GM06990 (cell line): ENCODE results near the gene HOXA5.

Experiments
- DNase-seq: peaks from one replicate; pipeline ENCODE4 v3.0.0-alpha.2; 2011; ENCODE audit not compliant: insufficient read length; ENCODE audit errors: extremely low read depth
- H3K27me3 ChIP-seq: replicated peaks from 2 replicates; pipeline ENCODE4 v1.6.0; 2011; ENCODE audit warnings: low read length; ENCODE audit not compliant: control insufficient read depth, insufficient read depth
- H3K36me3 ChIP-seq: 2 replicates; pipeline ENCODE4 v1.5.1; 2011; ENCODE audit warnings: low read length; ENCODE audit not compliant: control insufficient read depth, insufficient read depth
- H3K4me3 ChIP-seq: replicated peaks from 2 replicates; pipeline ENCODE4 v1.5.1; 2011; ENCODE audit warnings: low read depth, mild to moderate bottlenecking, control low read depth, low read length
- TF ChIP-seq, protein P1 (sequence below): IDR thresholded peaks from 2 replicates; pipeline ENCODE4 v1.5.1; 2011; ENCODE audit warnings: low read length, control low read depth, mild to moderate bottlenecking, inconsistent platforms; ENCODE audit not compliant: insufficient read depth, poor library complexity, severe bottlenecking

The HOXA5 gene

GRCh38 chr7:27141923-27142579 lies 1.4 kb downstream of the HOXA5 start:
- no peaks in the 10 kb centered on the region for H3K27me3 ChIP-seq
- TF ChIP-seq, protein P1, sequence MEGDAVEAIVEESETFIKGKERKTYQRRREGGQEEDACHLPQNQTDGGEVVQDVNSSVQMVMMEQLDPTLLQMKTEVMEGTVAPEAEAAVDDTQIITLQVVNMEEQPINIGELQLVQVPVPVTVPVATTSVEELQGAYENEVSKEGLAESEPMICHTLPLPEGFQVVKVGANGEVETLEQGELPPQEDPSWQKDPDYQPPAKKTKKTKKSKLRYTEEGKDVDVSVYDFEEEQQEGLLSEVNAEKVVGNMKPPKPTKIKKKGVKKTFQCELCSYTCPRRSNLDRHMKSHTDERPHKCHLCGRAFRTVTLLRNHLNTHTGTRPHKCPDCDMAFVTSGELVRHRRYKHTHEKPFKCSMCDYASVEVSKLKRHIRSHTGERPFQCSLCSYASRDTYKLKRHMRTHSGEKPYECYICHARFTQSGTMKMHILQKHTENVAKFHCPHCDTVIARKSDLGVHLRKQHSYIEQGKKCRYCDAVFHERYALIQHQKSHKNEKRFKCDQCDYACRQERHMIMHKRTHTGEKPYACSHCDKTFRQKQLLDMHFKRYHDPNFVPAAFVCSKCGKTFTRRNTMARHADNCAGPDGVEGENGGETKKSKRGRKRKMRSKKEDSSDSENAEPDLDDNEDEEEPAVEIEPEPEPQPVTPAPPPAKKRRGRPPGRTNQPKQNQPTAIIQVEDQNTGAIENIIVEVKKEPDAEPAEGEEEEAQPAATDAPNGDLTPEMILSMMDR, result no peak
- H3K4me3 ChIP-seq, result no peak overlapping the region
- no peaks in the 10 kb centered on the region for H3K36me3 ChIP-seq
- DNase-seq, result no peak

GRCh38 chr7:27141137-27141922 lies 2.2 kb downstream of the HOXA5 start:
- no peak for DNase-seq
- no peaks in the 10 kb centered on the region for H3K27me3 ChIP-seq
- H3K4me3 ChIP-seq, result no peak overlapping the region
- H3K36me3 ChIP-seq, result no peaks in the 10 kb centered on the region
- TF ChIP-seq, protein P1, result no peak

GRCh38 chr7:27140126-27140857 lies 3.2 kb downstream of the HOXA5 start:
- Histone ChIP-seq H3K36me3 (no peaks in the 10 kb centered on the region), H3K27me3 (no peaks in the 10 kb centered on the region), H3K4me3 (no peak overlapping the region)
- TF ChIP-seq, protein P1, result no peak
- no peak for DNase-seq

GRCh38 chr7:27139334-27140125 lies 4.0 kb downstream of the HOXA5 start:
- Histone ChIP-seq H3K27me3 (no peaks in the 10 kb centered on the region), H3K36me3 (no peaks in the 10 kb centered on the region), H3K4me3 (no peak overlapping the region)
- DNase-seq, result no peak
- TF ChIP-seq, protein P1, result no peak

GRCh38 chr7:27138985-27139333 lies 4.5 kb downstream of the HOXA5 start:
- H3K27me3 ChIP-seq, result no peaks in the 10 kb centered on the region
- no peak overlapping the region for H3K4me3 ChIP-seq
- no peak for DNase-seq
- TF ChIP-seq, protein P1, result no peak
- no peaks in the 10 kb centered on the region for H3K36me3 ChIP-seq
